NCI-H2029 (cell line): ENCODE results near the gene SIRT4.
"Not testable (repeated sequence)": the region's sequence is repeated elsewhere in the genome, so short reads cannot be mapped to it uniquely, and the experiment has no call there.

ENCODE experiments used
- DNase-seq: peaks from one replicate; lab custom pipeline; 2025; lab: John Stamatoyannopoulos, UW

SIRT4 gene

GRCh38 chr12:120335447-120335846 lies 33.3 kb downstream of the SIRT4 start:
- peak; percentile 78 for DNase-seq

- DNase-seq, result not testable (repeated sequence)
Observed at GRCh38 chr12:120336392-120336791, 34.3 kb downstream of the SIRT4 start.

GRCh38 chr12:120337730-120338129 lies 35.6 kb downstream of the SIRT4 start:
- no peak for DNase-seq

GRCh38 chr12:120339256-120339655 lies 37.1 kb downstream of the SIRT4 start:
- DNase-seq, result no peak

GRCh38 chr12:120342175-120343038 lies 40.3 kb downstream of the SIRT4 start:
- no peak for DNase-seq

GRCh38 chr12:120343039-120343537 lies 41.0 kb downstream of the SIRT4 start:
- no peak for DNase-seq

GRCh38 chr12:120343692-120344091 lies 41.6 kb downstream of the SIRT4 start:
- DNase-seq, result no peak

GRCh38 chr12:120346031-120346430 lies 43.9 kb downstream of the SIRT4 start:
- DNase-seq, result no peak

- no peak for DNase-seq
Observed at GRCh38 chr12:120346681-120347080, 44.6 kb downstream of the SIRT4 start.

- DNase-seq, result no peak
Observed at GRCh38 chr12:120347766-120348165, 45.6 kb downstream of the SIRT4 start.

GRCh38 chr12:120350576-120351350 lies 48.6 kb downstream of the SIRT4 start:
- peak; percentile 80 for DNase-seq

- no peak for DNase-seq
Observed at GRCh38 chr12:120352117-120352516, 50.0 kb downstream of the SIRT4 start.

GRCh38 chr12:120353136-120353535 lies 51.0 kb downstream of the SIRT4 start:
- no peak for DNase-seq

GRCh38 chr12:120353556-120354317 lies 51.6 kb downstream of the SIRT4 start:
- no peak for DNase-seq

GRCh38 chr12:120356567-120357030 lies 54.5 kb downstream of the SIRT4 start:
- DNase-seq, result peak; percentile 46

GRCh38 chr12:120357104-120357503 lies 55.0 kb downstream of the SIRT4 start:
- DNase-seq, result no peak

- no peak for DNase-seq
Observed at GRCh38 chr12:120358412-120359100, 56.4 kb downstream of the SIRT4 start.

GRCh38 chr12:120359128-120359527 lies 57.0 kb downstream of the SIRT4 start:
- no peak for DNase-seq

GRCh38 chr12:120361506-120362208 lies 59.5 kb downstream of the SIRT4 start:
- DNase-seq, result no peak
